Ishikawa (cell line): Measurements from ENCODE around the gene SLC2A6.

Source experiments
- CEBPB ChIP-seq: IDR thresholded peaks from 2 replicates; pipeline ENCODE4 v1.6.1; 2012
- CREB1 ChIP-seq: IDR thresholded peaks from 2 replicates; pipeline ENCODE4 v1.6.1; 2012; ENCODE audit warnings: low read depth
- EGR1 ChIP-seq: IDR thresholded peaks from 2 replicates; pipeline ENCODE4 v1.6.1; 2012
- EP300 ChIP-seq: IDR thresholded peaks from 2 replicates; pipeline ENCODE4 v1.6.1; 2012; ENCODE audit warnings: borderline replicate concordance
- FOXM1 ChIP-seq: IDR thresholded peaks from 2 replicates; pipeline ENCODE4 v1.6.1; 2012; ENCODE audit warnings: low read depth, borderline replicate concordance
- MAX ChIP-seq: IDR thresholded peaks from 2 replicates; pipeline ENCODE4 v1.6.1; 2012
- NFIC ChIP-seq: IDR thresholded peaks from 2 replicates; pipeline ENCODE4 v1.6.1; 2012
- RAD21 ChIP-seq: IDR thresholded peaks from 2 replicates; pipeline ENCODE4 v1.6.1; 2012; ENCODE audit warnings: low read depth
- REST ChIP-seq: IDR thresholded peaks from 2 replicates; pipeline ENCODE4 v1.6.1; 2012; ENCODE audit warnings: low read depth, mild to moderate bottlenecking
- TAF1 ChIP-seq: IDR thresholded peaks from 2 replicates; pipeline ENCODE4 v1.6.1; 2012; ENCODE audit warnings: low read depth, mild to moderate bottlenecking
- TCF12 ChIP-seq: IDR thresholded peaks from 2 replicates; pipeline ENCODE4 v1.6.1; 2012; ENCODE audit warnings: low read depth
- TEAD4 ChIP-seq: IDR thresholded peaks from 2 replicates; pipeline ENCODE4 v1.6.1; 2012
- USF1 ChIP-seq: IDR thresholded peaks from 2 replicates; pipeline ENCODE4 v1.6.1; 2012
- YY1 ChIP-seq: IDR thresholded peaks from 2 replicates; pipeline ENCODE4 v1.6.1; 2012; ENCODE audit warnings: low read depth
- ZBTB7A ChIP-seq: IDR thresholded peaks from 2 replicates; pipeline ENCODE4 v1.6.1; 2012; ENCODE audit warnings: low read depth

The SLC2A6 gene

GRCh38 chr9:133472277-133472645, 6.6 kb downstream of the SLC2A6 start:
- TF ChIP-seq TCF12, result no peak
- no peak for TF ChIP-seq ZBTB7A
- TF ChIP-seq CEBPB, result no peak
- no peak for TF ChIP-seq EGR1
- no peak for TF ChIP-seq EP300
- no peak for TF ChIP-seq USF1

GRCh38 chr9:133471551-133472276, 7.2 kb downstream of the SLC2A6 start:
- no peak for TF ChIP-seq EGR1
- TF ChIP-seq TCF12, result no peak
- no peak for TF ChIP-seq REST
- TF ChIP-seq ZBTB7A, result no peak
- TF ChIP-seq MAX, result no peak
- TF ChIP-seq EP300, result no peak

GRCh38 chr9:133470988-133471387, 7.9 kb downstream of the SLC2A6 start:
- TF ChIP-seq CREB1, result no peak
- no peak for TF ChIP-seq REST
- TF ChIP-seq EP300, result no peak
- no peak for TF ChIP-seq EGR1
- TF ChIP-seq NFIC, result no peak
- no peak for TF ChIP-seq YY1
- TF ChIP-seq MAX, result no peak
- no peak for TF ChIP-seq TEAD4
- TF ChIP-seq CEBPB, result no peak
- no peak for TF ChIP-seq RAD21
- TF ChIP-seq ZBTB7A, result no peak
- no peak for TF ChIP-seq USF1
- no peak for TF ChIP-seq TAF1
- no peak for TF ChIP-seq FOXM1
- no peak for TF ChIP-seq TCF12

GRCh38 chr9:133470427-133470924, 8.4 kb downstream of the SLC2A6 start:
- no peak for TF ChIP-seq USF1
- no peak for TF ChIP-seq MAX

GRCh38 chr9:133468777-133469421, 10.0 kb downstream of the SLC2A6 start:
- TF ChIP-seq ZBTB7A (no peak), TEAD4 (no peak), RAD21 (no peak), EGR1 (no peak), CEBPB (no peak), CREB1 (no peak), YY1 (no peak)

- TF ChIP-seq RAD21 (no peak), CEBPB (no peak), NFIC (no peak), USF1 (no peak), YY1 (no peak), FOXM1 (no peak), TAF1 (no peak), TEAD4 (no peak), ZBTB7A (no peak), REST (no peak), TCF12 (no peak)
Observed at GRCh38 chr9:133468374-133468773, 10.5 kb downstream of the SLC2A6 start.
